Measurements from ENCODE around the gene LY6G5B.

LY6G5B gene

GRCh38 chr6:31663961-31664789, 5.6 kb upstream of the LY6G5B start:
- no peak for DNase-seq

GRCh38 chr6:31664790-31665500, 4.8 kb upstream of the LY6G5B start, which contains the start of gene GPANK1:
GPANK1 (minus strand) TSS chr6:31664997; CDS start chr6:31664478, 519 bp downstream.
- peak; percentile 90 for DNase-seq

GRCh38 chr6:31665501-31666336, 4.1 kb upstream of the LY6G5B start, which contains the start of gene CSNK2B:
CSNK2B (plus strand) TSS chr6:31666080; CDS start chr6:31666832, 752 bp downstream.
- peak; percentile 99 for DNase-seq

- DNase-seq, result no peak
Observed at GRCh38 chr6:31666337-31666965, 3.3 kb upstream of the LY6G5B start.

GRCh38 chr6:31676322-31676903, 6.6 kb downstream of the LY6G5B start:
- no peak for DNase-seq

GRCh38 chr6:31676904-31677303, 7.1 kb downstream of the LY6G5B start:
- DNase-seq, result no peak

- no peak for DNase-seq
Observed at GRCh38 chr6:31677955-31678354, 8.2 kb downstream of the LY6G5B start.

GRCh38 chr6:31680226-31681134, 10.7 kb downstream of the LY6G5B start, which contains the start of gene LY6G5C:
LY6G5C (minus strand) TSS chr6:31681067; CDS start chr6:31680373, 694 bp downstream.
- peak; percentile 88 for DNase-seq

- no peak for DNase-seq
Observed at GRCh38 chr6:31681135-31681671, 11.4 kb downstream of the LY6G5B start.

GRCh38 chr6:31683591-31683990, 13.8 kb downstream of the LY6G5B start:
- no peak for DNase-seq

GRCh38 chr6:31686483-31686882, 16.7 kb downstream of the LY6G5B start:
- DNase-seq, result no peak

GRCh38 chr6:31687321-31687720, 17.5 kb downstream of the LY6G5B start:
- DNase-seq, result no peak

- DNase-seq, result no peak
Observed at GRCh38 chr6:31687860-31688693, 18.3 kb downstream of the LY6G5B start.

GRCh38 chr6:31689249-31690110, 19.7 kb downstream of the LY6G5B start:
- no peak for DNase-seq

GRCh38 chr6:31690231-31691077, 20.7 kb downstream of the LY6G5B start:
- DNase-seq, result no peak

- DNase-seq, result no peak
Observed at GRCh38 chr6:31691078-31691463, 21.3 kb downstream of the LY6G5B start.

- no peak for DNase-seq
Observed at GRCh38 chr6:31691564-31692108, 21.9 kb downstream of the LY6G5B start.

All from NCI-H510A (cell line).